Caco-2 (cell line): ENCODE results near the gene SOCS1. TPM values are rescaled to one million over a fixed set of nuclear protein-coding genes. Genes with fewer than 3 reads are reported as not detected.

Experiments used
- BruUV-seq: library from RNA; stranded (reverse); fragments of 400-500 nt; replicated peaks from 2 replicates; lab custom pipeline; 2021; lab: Mats Ljungman, UMichigan
- CTCF ChIA-PET: fragments of 300-600 bp; sonication (Branson Sonifier 250); formaldehyde crosslinking; loops from one replicate; lab custom pipeline; 2022; ENCODE audit warnings: antibody characterized with exemption; lab: Charles Lee
- POLR2A ChIA-PET: fragments of 300-600 bp; sonication (Branson Sonifier 250); formaldehyde crosslinking; loops from one replicate; lab custom pipeline; 2022; ENCODE audit warnings: antibody characterized with exemption; lab: Charles Lee
- DNase-seq, 2 experiments: peaks; one replicate each; pipeline versions ENCODE4 v3.0.0 to v3.0.0-alpha.2; 2020 to 2022
- H3K27me3 ChIP-seq: replicated peaks from 2 replicates; pipeline ENCODE4 v1.6.0; 2011; ENCODE audit warnings: low read length; ENCODE audit not compliant: control insufficient read depth, insufficient read depth
- H3K36me3 ChIP-seq: 2 replicates; pipeline ENCODE4 v1.5.1; 2011; ENCODE audit warnings: low read length; ENCODE audit not compliant: control insufficient read depth, insufficient read depth
- H3K4me1 ChIP-seq: fragments of 250-450 bp; sonication (Bioruptor Pico); 2 replicates; pipeline ENCODE4 v1.5.1; 2020; ENCODE audit warnings: mild to moderate bottlenecking
- H3K4me3 ChIP-seq: 2 replicates; pipeline ENCODE4 v1.5.1; 2011; ENCODE audit warnings: low read depth, mild to moderate bottlenecking, control low read depth, low read length
- H3K9me3 ChIP-seq: fragments of 250-450 bp; sonication (Bioruptor Pico); 2 replicates; pipeline ENCODE4 v1.5.1; 2020; ENCODE audit warnings: mild to moderate bottlenecking, moderate library complexity
- H3K27ac Mint-ChIP-seq: one replicate; pipeline ENCODE4 v1.8.0; 2022; ENCODE audit warnings: mixed read lengths; ENCODE audit not compliant: unreplicated experiment
- H3K27me3 Mint-ChIP-seq: one replicate; pipeline ENCODE4 v1.8.0; 2022; ENCODE audit warnings: mixed read lengths; ENCODE audit not compliant: insufficient read depth, unreplicated experiment
- H3K36me3 Mint-ChIP-seq: one replicate; pipeline ENCODE4 v1.8.0; 2022; ENCODE audit warnings: mild to moderate bottlenecking, mixed read lengths; ENCODE audit not compliant: insufficient read depth, unreplicated experiment
- H3K4me1 Mint-ChIP-seq: one replicate; pipeline ENCODE4 v1.8.0; 2022; ENCODE audit warnings: low read depth, mixed read lengths; ENCODE audit not compliant: unreplicated experiment
- H3K4me3 Mint-ChIP-seq: one replicate; pipeline ENCODE4 v1.8.0; 2022; ENCODE audit warnings: mild to moderate bottlenecking, moderate library complexity, mixed read lengths; ENCODE audit not compliant: unreplicated experiment
- H3K9me3 Mint-ChIP-seq: one replicate; pipeline ENCODE4 v1.8.0; 2022; ENCODE audit warnings: mixed read lengths; ENCODE audit not compliant: unreplicated experiment
- CTCF ChIP-seq, 2 experiments: fragments of 200-600 bp in 1 of 2; IDR thresholded peaks; 1 replicate in 1 of 2; 2 replicates in 1 of 2; pipeline versions ENCODE4 v1.5.1 to v1.8.0; 2011 to 2022; ENCODE audit warnings: antibody characterized with exemption in 1 of 2, control low read depth in 1 of 2, inconsistent platforms in 1 of 2, low read depth in 1 of 2, low read length in 1 of 2, mild to moderate bottlenecking in 1 of 2, moderate library complexity in 1 of 2; ENCODE audit not compliant: insufficient read depth in 1 of 2, severe bottlenecking in 1 of 2, unreplicated experiment in 1 of 2
- intact Hi-C: fragments of 100-400 bp; cut with micrococcal nuclease; formaldehyde crosslinking; loops from one replicate; pipeline ENCODE4 v1.10.0; 2022; ENCODE audit not compliant: unreplicated experiment
- total RNA-seq: library from RNA; stranded (reverse); gene quantifications from 2 replicates; pipeline ENCODE4 v1.2.3, GENCODE V29; 2022

SOCS1 gene
- total RNA-seq, 1 experiment from 2014 or later: 13.2 TPM

GRCh38 chr16:11229432-11229831, 26.6 kb downstream of the SOCS1 start:
- Histone ChIP-seq H3K9me3 (no peaks in the 10 kb centered on the region), H3K27me3 (no peaks in the 10 kb centered on the region), H3K4me3 (no peak overlapping the region), H3K4me1 (no peaks in the 10 kb centered on the region), H3K36me3 (no peaks in the 10 kb centered on the region)
- no TSS peak for BruUV-seq
- H3K27me3 Mint-ChIP-seq: no peaks in the 10 kb centered on the region
- no peak for TF ChIP-seq CTCF (IDR thresholded peaks at IDR 0.05; ENCODE audit: insufficient read depth in 1 of 2, low read depth in 1 of 2, low read length in 1 of 2, severe bottlenecking in 1 of 2, unreplicated experiment in 1 of 2)
- DNase-seq: no peak
- no peaks in the 10 kb centered on the region for H3K9me3 Mint-ChIP-seq
- intact Hi-C loops: no loop called here
- H3K27ac Mint-ChIP-seq: no peak overlapping the region
- no peak overlapping the region for H3K4me3 Mint-ChIP-seq
- H3K4me1 Mint-ChIP-seq: no peaks in the 10 kb centered on the region
- no peaks in the 10 kb centered on the region for H3K36me3 Mint-ChIP-seq
- CTCF ChIA-PET: no interaction called here
- POLR2A ChIA-PET: no interaction called here

- H3K27ac Mint-ChIP-seq: no peak overlapping the region
- H3K4me3 Mint-ChIP-seq: no peak overlapping the region
- Histone ChIP-seq H3K4me3 (no peak overlapping the region), H3K36me3 (no peaks in the 10 kb centered on the region), H3K9me3 (no peaks in the 10 kb centered on the region), H3K4me1 (no peaks in the 10 kb centered on the region), H3K27me3 (no peaks in the 10 kb centered on the region)
- no peaks in the 10 kb centered on the region for H3K27me3 Mint-ChIP-seq
- H3K9me3 Mint-ChIP-seq: no peaks in the 10 kb centered on the region
- intact Hi-C loops: no loop called here
- no peak for TF ChIP-seq CTCF (IDR thresholded peaks at IDR 0.05; ENCODE audit: insufficient read depth in 1 of 2, low read depth in 1 of 2, low read length in 1 of 2, severe bottlenecking in 1 of 2, unreplicated experiment in 1 of 2)
- H3K36me3 Mint-ChIP-seq: no peaks in the 10 kb centered on the region
- no TSS peak for BruUV-seq
- CTCF ChIA-PET: no interaction called here
- no peaks in the 10 kb centered on the region for H3K4me1 Mint-ChIP-seq
- DNase-seq: no peak
- POLR2A ChIA-PET: no interaction called here
These were observed 30.1 kb downstream of the SOCS1 start for GRCh38 chr16:11225677-11226549.

GRCh38 chr16:11224894-11225676, 30.9 kb downstream of the SOCS1 start:
- Histone ChIP-seq H3K36me3 (no peaks in the 10 kb centered on the region), H3K9me3 (no peaks in the 10 kb centered on the region), H3K4me1 (no peaks in the 10 kb centered on the region), H3K4me3 (no peak overlapping the region), H3K27me3 (no peaks in the 10 kb centered on the region)
- no peak for DNase-seq
- no peak overlapping the region for H3K4me3 Mint-ChIP-seq
- no TSS peak for BruUV-seq
- no peaks in the 10 kb centered on the region for H3K27me3 Mint-ChIP-seq
- no peak overlapping the region for H3K27ac Mint-ChIP-seq
- H3K9me3 Mint-ChIP-seq: no peaks in the 10 kb centered on the region
- POLR2A ChIA-PET: interaction anchor here (0.5 kb wide), 1 partner anchor 8 kb away, joined by 5 read pairs; no protein-coding TSS in a partner anchor
- H3K4me1 Mint-ChIP-seq: no peaks in the 10 kb centered on the region
- intact Hi-C loops: no loop called here
- CTCF ChIA-PET: no interaction called here
- no peak for TF ChIP-seq CTCF (IDR thresholded peaks at IDR 0.05; ENCODE audit: insufficient read depth in 1 of 2, low read depth in 1 of 2, low read length in 1 of 2, severe bottlenecking in 1 of 2, unreplicated experiment in 1 of 2)
- H3K36me3 Mint-ChIP-seq: no peaks in the 10 kb centered on the region
